Endothelial cell of umbilical vein (primary cell): ENCODE measurements around the gene ADGRD1. TPM values are rescaled to one million over a fixed set of nuclear protein-coding genes. Genes with fewer than 3 reads are reported as not detected.

ENCODE experiments used
- BruUV-seq: library from RNA; stranded (reverse); fragments of 400-500 nt; replicated peaks from 2 replicates; lab custom pipeline; 2021; lab: Mats Ljungman, UMichigan
- CTCF ChIA-PET: fragments of 300-600, 350-600 bp; sonication (Branson Sonifier 250); formaldehyde crosslinking; loops from one replicate; lab custom pipeline; 2021; ENCODE audit warnings: antibody characterized with exemption, inconsistent platforms; lab: Charles Lee
- POLR2A ChIA-PET: fragments of 300-600, 350-600 bp; sonication (Branson Sonifier 250); formaldehyde crosslinking; loops from one replicate; lab custom pipeline; 2021; ENCODE audit warnings: antibody characterized with exemption, inconsistent platforms; lab: Charles Lee
- DNase-seq: peaks from one replicate; pipeline ENCODE4 v3.0.0-alpha.2; 2011; ENCODE audit warnings: low read depth, low spot score
- FAIRE-seq: peaks from 2 replicates; lab custom pipeline; 2011; peaks lifted over from hg19 to GRCh38; lab: Jason Lieb, UNC
- H2AFZ ChIP-seq: 2 replicates; pipeline ENCODE4 v1.6.0; 2012; ENCODE audit warnings: low read depth, low read length, control low read depth, inconsistent platforms
- H3K27ac ChIP-seq: 2 replicates; pipeline ENCODE4 v1.5.1; 2011; ENCODE audit warnings: low read depth, mild to moderate bottlenecking, control low read depth, low read length, moderate library complexity; ENCODE audit not compliant: insufficient read depth
- H3K27me3 ChIP-seq, 2 experiments: 2 replicates each; pipeline versions ENCODE4 v1.6.0 to v1.6.1; 2011; ENCODE audit warnings: low read length in 2 of 2, mixed read lengths in 1 of 2; ENCODE audit not compliant: control insufficient read depth in 2 of 2, insufficient read depth in 2 of 2
- H3K36me3 ChIP-seq, 2 experiments: 2 replicates in 1 of 2; 3 replicates in 1 of 2; pipeline ENCODE4 v1.5.1; 2011; ENCODE audit warnings: low read length in 2 of 2, mild to moderate bottlenecking in 1 of 2, moderate library complexity in 1 of 2; ENCODE audit not compliant: control insufficient read depth in 2 of 2, insufficient read depth in 2 of 2; ENCODE audit errors: extremely low read depth in 1 of 2
- H3K4me1 ChIP-seq: 3 replicates; pipeline ENCODE4 v1.5.1; 2011; ENCODE audit warnings: mild to moderate bottlenecking, low read length; ENCODE audit not compliant: control insufficient read depth, insufficient read depth; ENCODE audit errors: extremely low read depth
- H3K4me2 ChIP-seq: 2 replicates; pipeline ENCODE4 v1.6.1; 2011; ENCODE audit warnings: low read length, control low read depth, mixed read lengths; ENCODE audit not compliant: insufficient read depth
- H3K4me3 ChIP-seq, 3 experiments: fragments of 200-600 bp in 1 of 3; sonication (generic), shearing (Covaris generic) in 1 of 3; replicated peaks in 1 of 3; 2 replicates each; pipeline ENCODE4 v1.5.1; 2011 to 2016; ENCODE audit warnings: control low read depth in 3 of 3, low read length in 3 of 3, mild to moderate bottlenecking in 2 of 3, inconsistent platforms in 1 of 3, low read depth in 1 of 3, moderate library complexity in 1 of 3; ENCODE audit not compliant: insufficient read depth in 1 of 3
- H3K79me2 ChIP-seq: 2 replicates; pipeline ENCODE4 v1.6.0; 2012; ENCODE audit warnings: low read length, inconsistent platforms; ENCODE audit not compliant: control insufficient read depth, insufficient read depth
- H3K9ac ChIP-seq: replicated peaks from 2 replicates; pipeline ENCODE3; 2011; ENCODE audit warnings: low read length, control low read depth; ENCODE audit not compliant: insufficient read depth; ENCODE audit errors: extremely low read depth
- H3K9me1 ChIP-seq: replicated peaks from 3 replicates; pipeline ENCODE4 v1.6.0; 2011; ENCODE audit warnings: mild to moderate bottlenecking, low read length; ENCODE audit not compliant: control insufficient read depth, insufficient read depth; ENCODE audit errors: extremely low read depth
- H3K9me3 ChIP-seq: replicated peaks from 2 replicates; pipeline ENCODE4 v1.5.1; 2012; ENCODE audit warnings: low read length, inconsistent platforms; ENCODE audit not compliant: control insufficient read depth, insufficient read depth
- H4K20me1 ChIP-seq: replicated peaks from 2 replicates; pipeline ENCODE3; 2011; ENCODE audit warnings: mild to moderate bottlenecking, low read length; ENCODE audit not compliant: control insufficient read depth, insufficient read depth; ENCODE audit errors: extremely low read depth
- CTCF ChIP-seq, 2 donors: IDR thresholded peaks; 1 replicate in 1 of 2; 2 replicates in 1 of 2; pipeline ENCODE4 v1.5.1; 2011; ENCODE audit warnings: low read length in 2 of 2, mild to moderate bottlenecking in 2 of 2, moderate library complexity in 2 of 2, control low read depth in 1 of 2, inconsistent platforms in 1 of 2, low read depth in 1 of 2; ENCODE audit not compliant: insufficient read depth in 1 of 2; ENCODE audit errors: extremely low read depth in 1 of 2
- EZH2 ChIP-seq: IDR thresholded peaks from 2 replicates; pipeline ENCODE4 v1.6.1; 2012; ENCODE audit warnings: borderline replicate concordance, low read depth, mild to moderate bottlenecking, moderate library complexity, low read length, inconsistent platforms; ENCODE audit not compliant: severe bottlenecking
- FOS ChIP-seq: IDR thresholded peaks from 2 replicates; pipeline ENCODE4 v1.6.1; 2011; ENCODE audit warnings: mild to moderate bottlenecking, low read length, moderate library complexity, borderline replicate concordance; ENCODE audit not compliant: insufficient read depth
- GATA2 ChIP-seq: IDR thresholded peaks from 2 replicates; pipeline ENCODE4 v1.7.0; 2011; ENCODE audit warnings: low read depth, mild to moderate bottlenecking, moderate library complexity, mixed read lengths, low read length; ENCODE audit not compliant: insufficient read length, insufficient read depth
- JUN ChIP-seq: IDR thresholded peaks from 2 replicates; pipeline ENCODE4 v1.6.1; 2011; ENCODE audit warnings: borderline replicate concordance, low read depth; ENCODE audit not compliant: insufficient read length, insufficient read depth
- MAX ChIP-seq: IDR thresholded peaks from 2 replicates; pipeline ENCODE4 v1.6.1; 2011; ENCODE audit not compliant: insufficient read depth, insufficient read length
- MYC ChIP-seq: IDR thresholded peaks from one replicate; pipeline ENCODE4 v1.6.1; 2011; ENCODE audit warnings: mild to moderate bottlenecking, low read depth, low read length
- POLR2A ChIP-seq: IDR thresholded peaks from 2 replicates; pipeline ENCODE4 v1.6.1; 2012; ENCODE audit warnings: low read depth, mild to moderate bottlenecking, control low read depth, low read length
- POLR2AphosphoS5 ChIP-seq: IDR thresholded peaks from 2 replicates; pipeline ENCODE4 v1.6.1; 2012; ENCODE audit warnings: low read depth, mild to moderate bottlenecking, control low read depth, low read length, moderate library complexity; ENCODE audit not compliant: insufficient read depth
- dilution Hi-C: fragments of 300-500 bp; cut with MboI; formaldehyde crosslinking; loops from one replicate; pipeline ENCODE4 v1.15.0; 2019; ENCODE audit warnings: low sequenced_read_pairs; ENCODE audit not compliant: extremely low pct_ligation_motif_present
- intact Hi-C: fragments of 100-400 bp; cut with micrococcal nuclease; formaldehyde crosslinking; loops from one replicate; pipeline ENCODE4 v1.10.0; 2022
- polyA plus RNA-seq, 4 experiments: library from polyadenylated mRNA; depleted of rRNA in 3 of 4; stranded (reverse) in 3 of 4; unstranded in 1 of 4; fragments of >200 nt; gene quantifications; 2 replicates each; pipeline versions ENCODE4 v1.2.1 to v1.2.3, GENCODE V29; 2011 to 2012; ENCODE audit warnings: missing spikeins in 1 of 4
- total RNA-seq: library from RNA; stranded (reverse); gene quantifications from 2 replicates; pipeline ENCODE4 v1.2.3, GENCODE V29; 2021

The ADGRD1 gene
- total and polyA plus RNA-seq, 2 donors (not counting 3 experiments of a cell fraction or from before 2014, with no cell fraction given): 0.07 TPM; not detected in 1

- Histone ChIP-seq H3K9me3 (no peaks in the 10 kb centered on the region), H3K9me1 (no peaks in the 10 kb centered on the region), H3K27me3 (no peaks in the 10 kb centered on the region), H2AFZ (no peak overlapping the region), H3K27ac (no peak overlapping the region), H3K4me2 (no peak overlapping the region), H3K9ac (no peak overlapping the region), H3K36me3 (no peaks in the 10 kb centered on the region), H3K79me2 (no peaks in the 10 kb centered on the region), H4K20me1 (no peaks in the 10 kb centered on the region), H3K4me1 (no peaks in the 10 kb centered on the region), H3K4me3 (no peak overlapping the region)
- BruUV-seq: no TSS peak
- FAIRE-seq: no peak
- no peak for DNase-seq
- POLR2A ChIA-PET: no interaction called here
- CTCF ChIA-PET: no interaction called here
- dilution Hi-C loops (no loop called here), intact Hi-C loops (no loop called here)
- TF ChIP-seq GATA2 (no peak), MAX (no peak), EZH2 (no peak), POLR2A (no peak), FOS (no peak), JUN (no peak), CTCF (IDR thresholded peaks at IDR 0.05; ENCODE audit: extremely low read depth in 1 of 2, insufficient read depth in 1 of 2, low read depth in 1 of 2, low read length in 2 of 2) (no peak), POLR2AphosphoS5 (no peak), MYC (no peak)
These were observed 35.0 kb downstream of the ADGRD1 start for GRCh38 chr12:130988751-130989150.
